IPS-15b (cell line): ENCODE measurements around the gene MBNL1.

Source experiments
- H3K27me3 ChIP-seq: one replicate; pipeline ENCODE4 v1.6.1; 2013; ENCODE audit warnings: low read length; ENCODE audit not compliant: control insufficient read depth, insufficient read depth
- H3K36me3 ChIP-seq: one replicate; pipeline ENCODE4 v1.6.1; 2013; ENCODE audit warnings: low read length; ENCODE audit not compliant: control insufficient read depth, insufficient read depth
- H3K4me1 ChIP-seq: one replicate; pipeline ENCODE4 v1.6.1; 2013; ENCODE audit warnings: mild to moderate bottlenecking, low read length; ENCODE audit not compliant: control insufficient read depth, insufficient read depth
- H3K4me3 ChIP-seq: one replicate; pipeline ENCODE4 v1.5.1; 2013; ENCODE audit warnings: low read depth, low read length
- H3K9ac ChIP-seq: one replicate; pipeline ENCODE4 v1.6.1; 2013; ENCODE audit warnings: low read depth, mild to moderate bottlenecking, low read length
- H3K9me3 ChIP-seq: one replicate; pipeline ENCODE4 v1.6.1; 2013; ENCODE audit warnings: mild to moderate bottlenecking, low read length; ENCODE audit not compliant: control insufficient read depth, insufficient read depth

The MBNL1 gene

GRCh38 chr3:152380043-152380442, 111.3 kb downstream of the MBNL1 start:
- H3K9me3 ChIP-seq: no peaks in the 10 kb centered on the region
- H3K36me3 ChIP-seq: no peaks in the 10 kb centered on the region
- peaks cover 3% of the 10 kb centered on the region for H3K4me1 ChIP-seq
- H3K9ac ChIP-seq: no peak overlapping the region
- H3K27me3 ChIP-seq: no peaks in the 10 kb centered on the region
- no peak overlapping the region for H3K4me3 ChIP-seq

GRCh38 chr3:152381881-152382295, 113.2 kb downstream of the MBNL1 start:
- Histone ChIP-seq H3K4me3 (no peak overlapping the region), H3K9me3 (no peaks in the 10 kb centered on the region), H3K27me3 (no peaks in the 10 kb centered on the region), H3K9ac (no peak overlapping the region), H3K4me1 (peaks cover 15% of the 10 kb centered on the region), H3K36me3 (no peaks in the 10 kb centered on the region)

- Histone ChIP-seq H3K27me3 (no peaks in the 10 kb centered on the region), H3K9me3 (no peaks in the 10 kb centered on the region), H3K9ac (no peak overlapping the region), H3K4me1 (peaks cover 15% of the 10 kb centered on the region), H3K4me3 (no peak overlapping the region), H3K36me3 (no peaks in the 10 kb centered on the region)
Measured at GRCh38 chr3:152382312-152383135, 113.8 kb downstream of the MBNL1 start.

- Histone ChIP-seq H3K4me1 (peaks cover 15% of the 10 kb centered on the region), H3K9me3 (no peaks in the 10 kb centered on the region), H3K4me3 (no peak overlapping the region), H3K27me3 (no peaks in the 10 kb centered on the region), H3K9ac (no peak overlapping the region), H3K36me3 (no peaks in the 10 kb centered on the region)
Measured at GRCh38 chr3:152383136-152383606, 114.4 kb downstream of the MBNL1 start.

- Histone ChIP-seq H3K36me3 (no peaks in the 10 kb centered on the region), H3K4me1 (peaks cover 15% of the 10 kb centered on the region), H3K27me3 (no peaks in the 10 kb centered on the region), H3K9me3 (no peaks in the 10 kb centered on the region), H3K9ac (no peak overlapping the region), H3K4me3 (no peak overlapping the region)
Measured at GRCh38 chr3:152384412-152384811, 115.7 kb downstream of the MBNL1 start.

GRCh38 chr3:152385761-152386160, 117.0 kb downstream of the MBNL1 start:
- H3K9ac ChIP-seq: no peak overlapping the region

GRCh38 chr3:152386208-152386607, 117.5 kb downstream of the MBNL1 start:
- Histone ChIP-seq H3K9me3 (no peaks in the 10 kb centered on the region), H3K4me3 (no peak overlapping the region), H3K9ac (no peak overlapping the region), H3K36me3 (no peaks in the 10 kb centered on the region), H3K27me3 (no peaks in the 10 kb centered on the region), H3K4me1 (peaks cover 19% of the 10 kb centered on the region)

More at GRCh38 chr3:152385761-152386160, 117.0 kb downstream of the MBNL1 start:
- no peaks in the 10 kb centered on the region for H3K9me3 ChIP-seq
- peaks cover 15% of the 10 kb centered on the region for H3K4me1 ChIP-seq
- H3K27me3 ChIP-seq: no peaks in the 10 kb centered on the region
- no peak overlapping the region for H3K4me3 ChIP-seq
- H3K36me3 ChIP-seq: no peaks in the 10 kb centered on the region

- Histone ChIP-seq H3K4me3 (no peak overlapping the region), H3K36me3 (no peaks in the 10 kb centered on the region), H3K4me1 (peaks cover 27% of the 10 kb centered on the region), H3K9me3 (no peaks in the 10 kb centered on the region), H3K9ac (no peak overlapping the region), H3K27me3 (no peaks in the 10 kb centered on the region)
Measured at GRCh38 chr3:152388631-152389030, 119.9 kb downstream of the MBNL1 start.

GRCh38 chr3:152389316-152389934, 120.7 kb downstream of the MBNL1 start:
- Histone ChIP-seq H3K9me3 (no peaks in the 10 kb centered on the region), H3K9ac (no peak overlapping the region), H3K4me3 (no peak overlapping the region), H3K27me3 (no peaks in the 10 kb centered on the region), H3K36me3 (no peaks in the 10 kb centered on the region), H3K4me1 (peaks cover 27% of the 10 kb centered on the region)

GRCh38 chr3:152390647-152391046, 121.9 kb downstream of the MBNL1 start:
- Histone ChIP-seq H3K9me3 (no peaks in the 10 kb centered on the region), H3K27me3 (no peaks in the 10 kb centered on the region), H3K36me3 (no peaks in the 10 kb centered on the region), H3K4me1 (peaks cover 18% of the 10 kb centered on the region), H3K4me3 (no peak overlapping the region), H3K9ac (no peak overlapping the region)

GRCh38 chr3:152391671-152392070, 122.9 kb downstream of the MBNL1 start:
- H3K36me3 ChIP-seq: no peaks in the 10 kb centered on the region
- H3K27me3 ChIP-seq: no peaks in the 10 kb centered on the region
- no peak overlapping the region for H3K9ac ChIP-seq
- peaks cover 12% of the 10 kb centered on the region for H3K4me1 ChIP-seq
- H3K9me3 ChIP-seq: no peaks in the 10 kb centered on the region
- H3K4me3 ChIP-seq: no peak overlapping the region
